ENCODE results near the gene NHSL2.

DNA sequence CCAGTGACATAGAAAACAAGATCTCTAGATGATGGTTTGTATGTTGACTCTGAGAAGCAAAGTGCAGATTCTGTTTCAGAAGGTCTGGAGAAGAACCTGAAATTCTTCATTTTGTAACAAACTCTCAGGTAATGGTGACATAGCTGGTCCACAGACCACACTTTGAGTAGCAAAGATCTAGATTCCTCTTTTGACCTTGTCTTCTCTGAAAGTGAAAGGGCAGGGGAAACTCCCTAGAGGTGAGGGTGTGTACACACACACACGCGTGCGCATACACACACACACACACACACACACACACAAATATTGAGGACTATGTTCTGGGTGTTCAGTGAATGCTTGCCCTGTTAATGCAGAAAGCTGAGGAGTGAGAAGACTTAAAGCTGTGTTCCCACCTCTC, 110.1 kb downstream of the NHSL2 start:
- TF ChIP-seq POLR2A (IDR thresholded peaks at IDR 0.05): no peak
- TF ChIP-seq, protein P1, sequence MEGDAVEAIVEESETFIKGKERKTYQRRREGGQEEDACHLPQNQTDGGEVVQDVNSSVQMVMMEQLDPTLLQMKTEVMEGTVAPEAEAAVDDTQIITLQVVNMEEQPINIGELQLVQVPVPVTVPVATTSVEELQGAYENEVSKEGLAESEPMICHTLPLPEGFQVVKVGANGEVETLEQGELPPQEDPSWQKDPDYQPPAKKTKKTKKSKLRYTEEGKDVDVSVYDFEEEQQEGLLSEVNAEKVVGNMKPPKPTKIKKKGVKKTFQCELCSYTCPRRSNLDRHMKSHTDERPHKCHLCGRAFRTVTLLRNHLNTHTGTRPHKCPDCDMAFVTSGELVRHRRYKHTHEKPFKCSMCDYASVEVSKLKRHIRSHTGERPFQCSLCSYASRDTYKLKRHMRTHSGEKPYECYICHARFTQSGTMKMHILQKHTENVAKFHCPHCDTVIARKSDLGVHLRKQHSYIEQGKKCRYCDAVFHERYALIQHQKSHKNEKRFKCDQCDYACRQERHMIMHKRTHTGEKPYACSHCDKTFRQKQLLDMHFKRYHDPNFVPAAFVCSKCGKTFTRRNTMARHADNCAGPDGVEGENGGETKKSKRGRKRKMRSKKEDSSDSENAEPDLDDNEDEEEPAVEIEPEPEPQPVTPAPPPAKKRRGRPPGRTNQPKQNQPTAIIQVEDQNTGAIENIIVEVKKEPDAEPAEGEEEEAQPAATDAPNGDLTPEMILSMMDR (IDR thresholded peaks at IDR 0.05): no peak
- TF ChIP-seq POLR2AphosphoS5 (IDR thresholded peaks at IDR 0.05): no peak
